GM15510 (cell line): ENCODE results near the gene CDH4.

ENCODE experiments used
- POLR2A ChIP-seq: IDR thresholded peaks from 3 replicates; pipeline ENCODE4 v1.6.1; 2011; ENCODE audit warnings: borderline replicate concordance; ENCODE audit not compliant: insufficient read length; ENCODE audit errors: extremely low read depth

CDH4 gene

GRCh38 chr20:61599061-61599531 lies 347.0 kb downstream of the CDH4 start:
- no peak for TF ChIP-seq POLR2A

GRCh38 chr20:61599541-61599992 lies 347.5 kb downstream of the CDH4 start:
- TF ChIP-seq POLR2A: no peak

GRCh38 chr20:61600016-61600415 lies 348.0 kb downstream of the CDH4 start:
- no peak for TF ChIP-seq POLR2A

GRCh38 chr20:61601361-61601760 lies 349.3 kb downstream of the CDH4 start:
- no peak for TF ChIP-seq POLR2A

GRCh38 chr20:61601853-61602252 lies 349.8 kb downstream of the CDH4 start:
- no peak for TF ChIP-seq POLR2A

GRCh38 chr20:61603715-61604114 lies 351.7 kb downstream of the CDH4 start:
- TF ChIP-seq POLR2A: no peak

GRCh38 chr20:61604549-61604948 lies 352.5 kb downstream of the CDH4 start:
- TF ChIP-seq POLR2A: no peak

- no peak for TF ChIP-seq POLR2A
Measured at GRCh38 chr20:61605283-61605682, 353.2 kb downstream of the CDH4 start.

- TF ChIP-seq POLR2A: no peak
Measured at GRCh38 chr20:61605862-61606557, 353.9 kb downstream of the CDH4 start.

- TF ChIP-seq POLR2A: no peak
Measured at GRCh38 chr20:61608275-61609085, 356.4 kb downstream of the CDH4 start.

- TF ChIP-seq POLR2A: no peak
Measured at GRCh38 chr20:61609461-61609860, 357.4 kb downstream of the CDH4 start.

GRCh38 chr20:61611401-61612180 lies 359.5 kb downstream of the CDH4 start:
- TF ChIP-seq POLR2A: no peak

GRCh38 chr20:61613917-61614705 lies 362.1 kb downstream of the CDH4 start:
- TF ChIP-seq POLR2A: no peak

- TF ChIP-seq POLR2A: no peak
Measured at GRCh38 chr20:61614706-61615100, 362.6 kb downstream of the CDH4 start.
